Thoracic aorta (tissue), 2 donors: Measurements from ENCODE around the gene RBBP8NL. TPM values are rescaled to one million over a fixed set of nuclear protein-coding genes. Genes with fewer than 3 reads are reported as not detected.
A peak's percentile ranks its signal among the peaks of the same experiment; 100 is the strongest.

Experiments
- ATAC-seq: fragments of 150-250 bp; one replicate; pipeline ENCODE4 v1.8.0; 2017; ENCODE audit warnings: low read depth; ENCODE audit not compliant: insufficient number of reproducible peaks, low FRiP score
- DNase-seq: peaks from one replicate; pipeline ENCODE4 v3.0.0-alpha.2; 2020; ENCODE audit warnings: low spot score
- H3K27ac ChIP-seq, 2 donors: fragments of 200-600 bp; sonication (generic); 1 replicate in 1 of 2; 2 replicates in 1 of 2; pipeline ENCODE4 v1.5.1; 2016; ENCODE audit warnings: mild to moderate bottlenecking in 2 of 2, moderate library complexity in 2 of 2
- H3K27me3 ChIP-seq: fragments of 200-600 bp; sonication (generic); replicated peaks from 2 replicates; pipeline ENCODE4 v1.6.0; 2016; ENCODE audit warnings: mild to moderate bottlenecking; ENCODE audit not compliant: insufficient read depth
- H3K36me3 ChIP-seq: fragments of 200-600 bp; sonication (generic); one replicate; pipeline ENCODE4 v1.5.1; 2016
- H3K4me1 ChIP-seq, 2 donors: fragments of 200-600 bp; sonication (generic); 1 replicate in 1 of 2; 2 replicates in 1 of 2; pipeline versions ENCODE4 v1.5.1 to v1.6.0; 2016; ENCODE audit warnings: low read depth in 2 of 2, mild to moderate bottlenecking in 1 of 2; ENCODE audit not compliant: control insufficient read depth in 1 of 2
- H3K4me3 ChIP-seq: fragments of 200-600 bp; sonication (generic); 2 replicates; pipeline ENCODE4 v1.5.1; 2016; ENCODE audit warnings: mild to moderate bottlenecking
- H3K9me3 ChIP-seq: fragments of 200-600 bp; sonication (generic); 2 replicates; pipeline ENCODE4 v1.5.1; 2016
- CTCF ChIP-seq: fragments of 200-600 bp; sonication (generic); IDR thresholded peaks from one replicate; pipeline ENCODE4 v1.5.1; 2019; ENCODE audit warnings: antibody characterized with exemption
- total RNA-seq, 2 donors: library from RNA; depleted of rRNA; stranded (reverse); fragments of >200 nt; gene quantifications; one replicate each; pipeline versions ENCODE4 v1.1.0 to v1.2.3, GENCODE V29; 2016

Gene RBBP8NL
- total RNA-seq, 2 donors from 2014 or later, result not detected

GRCh38 chr20:62378215-62378614 lies 49.1 kb downstream of the RBBP8NL start:
- no peak for ATAC-seq
- H3K4me3 ChIP-seq, result no peak overlapping the region

GRCh38 chr20:62377615-62378178 lies 49.6 kb downstream of the RBBP8NL start:
- Histone ChIP-seq H3K4me1 (peaks cover 14 to 47% of the 10 kb centered on the region in 2 donors), H3K36me3 (no peaks in the 10 kb centered on the region), H3K27ac (peak overlapping the region in 1 of 2 donors; percentile 28), H3K9me3 (no peaks in the 10 kb centered on the region), H3K27me3 (no peaks in the 10 kb centered on the region), H3K4me3 (no peak overlapping the region)
- ATAC-seq, result no peak
- no peak for TF ChIP-seq CTCF
- no peak for DNase-seq

More at GRCh38 chr20:62378215-62378614, 49.1 kb downstream of the RBBP8NL start:
- peak overlapping the region in 1 of 2 donors; percentile 28 for H3K27ac ChIP-seq
- H3K4me1 ChIP-seq, result peaks cover 13 to 45% of the 10 kb centered on the region in 2 donors
- H3K27me3 ChIP-seq, result no peaks in the 10 kb centered on the region
- TF ChIP-seq CTCF, result no peak
- H3K9me3 ChIP-seq, result no peaks in the 10 kb centered on the region
- no peaks in the 10 kb centered on the region for H3K36me3 ChIP-seq
- no peak for DNase-seq

GRCh38 chr20:62377064-62377461 lies 50.3 kb downstream of the RBBP8NL start:
- Histone ChIP-seq H3K4me1 (peaks cover 20 to 52% of the 10 kb centered on the region in 2 donors), H3K36me3 (no peaks in the 10 kb centered on the region), H3K27me3 (no peaks in the 10 kb centered on the region), H3K9me3 (no peaks in the 10 kb centered on the region), H3K27ac (peak overlapping the region; percentile 56 to 66), H3K4me3 (no peak overlapping the region)
- DNase-seq (no peak), ATAC-seq (no peak)
- no peak for TF ChIP-seq CTCF

- Histone ChIP-seq H3K4me3 (peak overlapping the region; percentile 23), H3K4me1 (peaks cover 21 to 59% of the 10 kb centered on the region in 2 donors), H3K27me3 (no peaks in the 10 kb centered on the region), H3K27ac (peak overlapping the region; percentile 56 to 66), H3K9me3 (no peaks in the 10 kb centered on the region), H3K36me3 (no peaks in the 10 kb centered on the region)
- ATAC-seq (peak; percentile 34), DNase-seq (no peak)
- peak; percentile 77 for TF ChIP-seq CTCF
Observed at GRCh38 chr20:62376112-62377063, 51.0 kb downstream of the RBBP8NL start.
